HEK293T (cell line): ENCODE results near the gene MAF.

ENCODE experiments used
- SP1 ChIP-seq: fragments of 450-650 bp; IDR thresholded peaks from 2 replicates; pipeline ENCODE4 v1.6.1; 2017
- TARDBP ChIP-seq: fragments of 450-650 bp; IDR thresholded peaks from 2 replicates; pipeline ENCODE4 v1.6.1; 2016

DNA sequence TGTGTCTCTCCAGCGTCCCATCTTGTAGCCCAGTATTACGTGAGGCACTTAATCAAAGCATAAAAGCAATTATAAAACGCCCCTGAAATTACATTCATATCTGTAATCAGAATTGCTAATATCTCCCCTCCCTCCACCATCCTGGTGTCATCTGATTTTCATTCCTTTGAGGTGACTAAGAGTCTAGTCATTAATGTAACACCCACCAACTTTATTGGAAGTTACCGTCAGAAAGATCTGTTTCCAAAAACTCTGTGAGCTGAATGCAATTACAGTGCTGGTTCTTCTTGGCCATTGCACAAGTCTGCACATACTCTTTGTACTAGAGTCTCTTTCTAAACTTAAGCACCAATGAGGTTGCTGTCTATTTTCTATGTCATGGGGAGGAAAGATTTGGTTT is 12.5 kb upstream of the MAF start:
- no peak for TF ChIP-seq SP1
- TF ChIP-seq TARDBP, result no peak
